NB4 (cell line): ENCODE data around the gene CD276.

Experiments used
- MYC ChIP-seq: IDR thresholded peaks from 2 replicates; pipeline ENCODE4 v1.6.1; 2011; ENCODE audit warnings: low read depth, low read length
- POLR2A ChIP-seq: IDR thresholded peaks from 2 replicates; pipeline ENCODE4 v1.6.1; 2011; ENCODE audit warnings: mild to moderate bottlenecking; ENCODE audit not compliant: insufficient read length; ENCODE audit errors: extremely low read depth
- TF ChIP-seq, protein P1 (sequence below): IDR thresholded peaks from one replicate; pipeline ENCODE4 v1.5.1; 2012; ENCODE audit warnings: low read depth, low read length

- TF ChIP-seq POLR2A (no peak), MYC (no peak)
- TF ChIP-seq, protein P1, sequence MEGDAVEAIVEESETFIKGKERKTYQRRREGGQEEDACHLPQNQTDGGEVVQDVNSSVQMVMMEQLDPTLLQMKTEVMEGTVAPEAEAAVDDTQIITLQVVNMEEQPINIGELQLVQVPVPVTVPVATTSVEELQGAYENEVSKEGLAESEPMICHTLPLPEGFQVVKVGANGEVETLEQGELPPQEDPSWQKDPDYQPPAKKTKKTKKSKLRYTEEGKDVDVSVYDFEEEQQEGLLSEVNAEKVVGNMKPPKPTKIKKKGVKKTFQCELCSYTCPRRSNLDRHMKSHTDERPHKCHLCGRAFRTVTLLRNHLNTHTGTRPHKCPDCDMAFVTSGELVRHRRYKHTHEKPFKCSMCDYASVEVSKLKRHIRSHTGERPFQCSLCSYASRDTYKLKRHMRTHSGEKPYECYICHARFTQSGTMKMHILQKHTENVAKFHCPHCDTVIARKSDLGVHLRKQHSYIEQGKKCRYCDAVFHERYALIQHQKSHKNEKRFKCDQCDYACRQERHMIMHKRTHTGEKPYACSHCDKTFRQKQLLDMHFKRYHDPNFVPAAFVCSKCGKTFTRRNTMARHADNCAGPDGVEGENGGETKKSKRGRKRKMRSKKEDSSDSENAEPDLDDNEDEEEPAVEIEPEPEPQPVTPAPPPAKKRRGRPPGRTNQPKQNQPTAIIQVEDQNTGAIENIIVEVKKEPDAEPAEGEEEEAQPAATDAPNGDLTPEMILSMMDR, result no peak
These were observed 635 bp downstream of the CD276 start for GRCh38 chr15:73684581-73685455.
